K562 (cell line): ENCODE results near the gene PLA1A.

Experiments
- MLX ChIP-seq, 2 experiments: fragments of 450-650 bp in 1 of 2; sonication (generic) in 1 of 2; formaldehyde crosslinking; conservative IDR thresholded peaks; 2 replicates each; pipeline versions ENCODE4 v1.4.0 to v1.8.1; 2020 to 2022; ENCODE audit warnings: mild to moderate bottlenecking in 1 of 2, missing genetic modification reagents in 1 of 2
- TCFL5 ChIP-seq: fragments of 250-450 bp; sonication (Bioruptor Pico); conservative IDR thresholded peaks from 2 replicates; pipeline ENCODE4 v1.6.1; 2021; ENCODE audit warnings: mild to moderate bottlenecking, moderate library complexity, matching md5 sums
- ZFX ChIP-seq: sonication (generic); formaldehyde crosslinking; IDR thresholded peaks from 2 replicates; pipeline ENCODE4 v1.8.0; 2022; ENCODE audit warnings: mild to moderate bottlenecking, missing genetic modification reagents, moderate library complexity
- ZNF311 ChIP-seq: fragments of 250-450 bp; sonication (Bioruptor Pico); IDR thresholded peaks from 2 replicates; pipeline ENCODE4 v1.4.0; 2020; ENCODE audit warnings: mild to moderate bottlenecking, moderate library complexity

GRCh38 chr3:119664370-119664769 is 66.7 kb downstream of the PLA1A start:
- TF ChIP-seq ZNF311 (CRISPR knock-in tag) (no peak), ZFX (CRISPR knock-in tag) (no peak), TCFL5 (CRISPR knock-in tag) (no peak), MLX (CRISPR knock-in tag; conservative IDR thresholded peaks at IDR 0.05) (no peak)
